WTC11 (cell line): ENCODE data around the gene BTLA.
"Not testable (repeated sequence)": the region's sequence is repeated elsewhere in the genome, so short reads cannot be mapped to it uniquely, and the experiment has no call there.

Source experiments
- JUN ChIP-seq: sonication (generic); formaldehyde crosslinking; IDR thresholded peaks from 2 replicates; pipeline ENCODE4 v1.8.0; 2023; ENCODE audit warnings: mild to moderate bottlenecking, missing genetic modification reagents
- NR2C2 ChIP-seq: sonication (generic); formaldehyde crosslinking; IDR thresholded peaks from 2 replicates; pipeline ENCODE4 v1.8.0; 2022; ENCODE audit warnings: mild to moderate bottlenecking, missing genetic modification reagents
- SOX15 ChIP-seq: fragments of 250-450 bp; sonication (Bioruptor Pico); IDR thresholded peaks from 2 replicates; pipeline ENCODE4 v1.9.0; 2021; ENCODE audit warnings: mild to moderate bottlenecking
- ZNF232 ChIP-seq: sonication (generic); formaldehyde crosslinking; IDR thresholded peaks from 2 replicates; pipeline ENCODE4 v1.8.0; 2022; ENCODE audit warnings: mild to moderate bottlenecking, missing genetic modification reagents
- ZNF317 ChIP-seq: sonication (generic); formaldehyde crosslinking; IDR thresholded peaks from 2 replicates; pipeline ENCODE4 v1.8.1; 2023; ENCODE audit warnings: low read depth, mild to moderate bottlenecking, moderate library complexity, missing genetic modification reagents, borderline replicate concordance
- TF ChIP-seq, protein P1 (sequence below): sonication (generic); formaldehyde crosslinking; IDR thresholded peaks from 2 replicates; pipeline ENCODE4 v1.8.0; 2022; ENCODE audit warnings: mild to moderate bottlenecking, missing genetic modification reagents
- TF ChIP-seq, protein P2 (sequence below): sonication (generic); formaldehyde crosslinking; IDR thresholded peaks from 2 replicates; pipeline ENCODE4 v1.8.1; 2023; ENCODE audit warnings: mild to moderate bottlenecking, missing genetic modification reagents, moderate library complexity
- TF ChIP-seq, protein P3 (sequence below): sonication (generic); formaldehyde crosslinking; conservative IDR thresholded peaks from 2 replicates; pipeline ENCODE4 v1.8.1; 2022; ENCODE audit warnings: mild to moderate bottlenecking, missing genetic modification reagents

DNA sequence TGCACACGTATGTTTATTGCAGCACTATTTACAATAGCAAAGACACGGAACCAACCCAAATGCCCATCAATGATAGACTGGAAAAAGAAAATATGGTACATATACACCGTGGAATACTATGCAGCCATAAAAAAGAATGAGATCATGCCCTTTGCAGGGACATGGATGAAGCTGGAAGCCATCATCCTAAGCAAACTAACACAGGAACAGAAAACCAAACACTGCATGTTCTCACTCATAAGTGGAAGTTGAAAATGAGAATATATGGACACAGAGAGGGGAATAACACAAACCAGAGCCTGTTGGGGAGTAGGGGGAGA lies 4.9 kb downstream of the BTLA start:
- TF ChIP-seq, protein P1, sequence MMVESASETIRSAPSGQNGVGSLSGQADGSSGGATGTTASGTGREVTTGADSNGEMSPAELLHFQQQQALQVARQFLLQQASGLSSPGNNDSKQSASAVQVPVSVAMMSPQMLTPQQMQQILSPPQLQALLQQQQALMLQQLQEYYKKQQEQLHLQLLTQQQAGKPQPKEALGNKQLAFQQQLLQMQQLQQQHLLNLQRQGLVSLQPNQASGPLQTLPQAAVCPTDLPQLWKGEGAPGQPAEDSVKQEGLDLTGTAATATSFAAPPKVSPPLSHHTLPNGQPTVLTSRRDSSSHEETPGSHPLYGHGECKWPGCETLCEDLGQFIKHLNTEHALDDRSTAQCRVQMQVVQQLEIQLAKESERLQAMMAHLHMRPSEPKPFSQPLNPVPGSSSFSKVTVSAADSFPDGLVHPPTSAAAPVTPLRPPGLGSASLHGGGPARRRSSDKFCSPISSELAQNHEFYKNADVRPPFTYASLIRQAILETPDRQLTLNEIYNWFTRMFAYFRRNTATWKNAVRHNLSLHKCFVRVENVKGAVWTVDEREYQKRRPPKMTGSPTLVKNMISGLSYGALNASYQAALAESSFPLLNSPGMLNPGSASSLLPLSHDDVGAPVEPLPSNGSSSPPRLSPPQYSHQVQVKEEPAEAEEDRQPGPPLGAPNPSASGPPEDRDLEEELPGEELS = not testable (repeated sequence)
- TF ChIP-seq ZNF317 (CRISPR knock-in tag); NR2C2 (CRISPR knock-in tag); ZNF232 (CRISPR knock-in tag); JUN; SOX15 (CRISPR knock-in tag): not testable (repeated sequence)
- TF ChIP-seq, protein P2, sequence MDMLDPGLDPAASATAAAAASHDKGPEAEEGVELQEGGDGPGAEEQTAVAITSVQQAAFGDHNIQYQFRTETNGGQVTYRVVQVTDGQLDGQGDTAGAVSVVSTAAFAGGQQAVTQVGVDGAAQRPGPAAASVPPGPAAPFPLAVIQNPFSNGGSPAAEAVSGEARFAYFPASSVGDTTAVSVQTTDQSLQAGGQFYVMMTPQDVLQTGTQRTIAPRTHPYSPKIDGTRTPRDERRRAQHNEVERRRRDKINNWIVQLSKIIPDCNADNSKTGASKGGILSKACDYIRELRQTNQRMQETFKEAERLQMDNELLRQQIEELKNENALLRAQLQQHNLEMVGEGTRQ (CRISPR knock-in tag) = not testable (repeated sequence)
- TF ChIP-seq, protein P3, sequence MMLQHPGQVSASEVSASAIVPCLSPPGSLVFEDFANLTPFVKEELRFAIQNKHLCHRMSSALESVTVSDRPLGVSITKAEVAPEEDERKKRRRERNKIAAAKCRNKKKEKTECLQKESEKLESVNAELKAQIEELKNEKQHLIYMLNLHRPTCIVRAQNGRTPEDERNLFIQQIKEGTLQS (CRISPR knock-in tag) = not testable (repeated sequence)
